ENCODE measurements around the gene SEC24A.
"Not testable (repeated sequence)": the region's sequence is repeated elsewhere in the genome, so short reads cannot be mapped to it uniquely, and the experiment has no call there.

Gene SEC24A

GRCh38 chr5:134758504-134759341, 110.1 kb downstream of the SEC24A start, which contains the start of gene DDX46:
TSS of gene DDX46 (plus strand) at chr5:134758779. CDS start at chr5:134758939, 160 bp downstream.
- peak; percentile 80 to 81 for DNase-seq

GRCh38 chr5:134767528-134768291, 119.1 kb downstream of the SEC24A start:
- not testable (repeated sequence) for DNase-seq

- no peak for DNase-seq
Observed at GRCh38 chr5:134769206-134769605, 120.6 kb downstream of the SEC24A start.

GRCh38 chr5:134772461-134773125, 124.0 kb downstream of the SEC24A start:
- no peak for DNase-seq

GRCh38 chr5:134777366-134777765, 128.8 kb downstream of the SEC24A start:
- no peak for DNase-seq
